Measurements from ENCODE around the gene ERI2. TPM values are rescaled to one million over a fixed set of nuclear protein-coding genes. Genes with fewer than 3 reads are reported as not detected.

Gene ERI2
- total and polyA plus RNA-seq, 2 of the 13 experiments (the other 11 are each of a cell fraction or from before 2014, with no cell fraction given): 17.4 to 41.3 TPM

DNA sequence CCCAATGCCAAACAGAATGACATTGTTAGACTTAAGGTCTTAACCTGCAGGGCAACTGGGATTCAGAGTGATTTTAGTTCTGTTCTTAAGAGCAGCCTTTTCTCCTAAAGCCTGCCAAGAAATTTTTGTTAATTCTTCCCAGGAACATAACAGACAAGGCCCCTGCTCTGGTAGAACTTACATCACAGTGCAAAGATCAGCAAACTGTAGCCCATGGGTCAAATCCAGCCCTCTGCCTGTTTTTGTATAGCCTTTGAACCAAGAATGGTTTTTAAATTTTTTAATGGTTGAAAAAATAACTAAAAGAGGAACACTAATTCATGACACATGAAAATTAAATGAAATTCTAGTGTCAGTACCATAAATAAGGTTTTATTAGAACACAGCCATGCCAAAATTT is 38.7 kb downstream of the ERI2 start (continued):
- TF ChIP-seq ZNF407 (CRISPR knock-in tag; IDR thresholded peaks at IDR 0.05; ENCODE audit: not compliant biosample characterization) (no peak), FOXJ3 (CRISPR knock-in tag; IDR thresholded peaks at IDR 0.05; ENCODE audit: borderline replicate concordance) (no peak), ZNF784 (CRISPR knock-in tag; IDR thresholded peaks at IDR 0.05; ENCODE audit: borderline replicate concordance) (no peak), EP300 (IDR thresholded peaks at IDR 0.05; ENCODE audit: low read depth in 2 of 2, low read length in 2 of 2) (peak in 1 of 2 experiments; percentile 29; a peak in 1 of 4 replicates), EP300 (CRISPR knock-in tag; IDR thresholded peaks at IDR 0.05; ENCODE audit: borderline replicate concordance) (no peak)
- TF ChIP-seq, protein P1, sequence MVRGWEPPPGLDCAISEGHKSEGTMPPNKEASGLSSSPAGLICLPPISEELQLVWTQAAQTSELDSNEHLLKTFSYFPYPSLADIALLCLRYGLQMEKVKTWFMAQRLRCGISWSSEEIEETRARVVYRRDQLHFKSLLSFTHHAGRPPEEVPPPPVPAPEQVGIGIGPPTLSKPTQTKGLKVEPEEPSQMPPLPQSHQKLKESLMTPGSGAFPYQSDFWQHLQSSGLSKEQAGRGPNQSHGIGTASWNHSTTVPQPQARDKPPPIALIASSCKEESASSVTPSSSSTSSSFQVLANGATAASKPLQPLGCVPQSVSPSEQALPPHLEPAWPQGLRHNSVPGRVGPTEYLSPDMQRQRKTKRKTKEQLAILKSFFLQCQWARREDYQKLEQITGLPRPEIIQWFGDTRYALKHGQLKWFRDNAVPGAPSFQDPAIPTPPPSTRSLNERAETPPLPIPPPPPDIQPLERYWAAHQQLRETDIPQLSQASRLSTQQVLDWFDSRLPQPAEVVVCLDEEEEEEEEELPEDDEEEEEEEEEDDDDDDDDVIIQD (CRISPR knock-in tag; IDR thresholded peaks at IDR 0.05; ENCODE audit: low read depth): no peak

Data from HepG2 (cell line).